HepG2 (cell line): ENCODE data around the gene MAPK10. TPM values are rescaled to one million over a fixed set of nuclear protein-coding genes. Genes with fewer than 3 reads are reported as not detected.

Experiments used
- GATA4 ChIP-seq: sonication (generic); IDR thresholded peaks from 2 replicates; pipeline ENCODE4 v1.6.1; 2016; ENCODE audit warnings: antibody characterized with exemption, low read depth, borderline replicate concordance
- SRSF1 ChIP-seq: fragments of 200-400 bp; formaldehyde crosslinking; optimal IDR thresholded peaks from 2 replicates; pipeline ENCODE3; 2017; ENCODE audit warnings: mild to moderate bottlenecking, low read depth, low read length, moderate library complexity
- USF2 ChIP-seq, 2 experiments: sonication (generic) in 1 of 2; formaldehyde crosslinking in 1 of 2; IDR thresholded peaks; 2 replicates each; pipeline versions ENCODE4 v1.5.1 to v1.6.1; 2011 to 2020; ENCODE audit warnings: borderline replicate concordance in 1 of 2, low read depth in 1 of 2, low read length in 1 of 2, mild to moderate bottlenecking in 1 of 2, missing genetic modification reagents in 1 of 2, moderate library complexity in 1 of 2
- ZNF687 ChIP-seq: sonication (generic); formaldehyde crosslinking; IDR thresholded peaks from 2 replicates; pipeline ENCODE4 v1.5.1; 2020; ENCODE audit warnings: mild to moderate bottlenecking, missing genetic modification reagents, moderate library complexity
- ZSCAN20 ChIP-seq: sonication (generic); formaldehyde crosslinking; IDR thresholded peaks from 2 replicates; pipeline ENCODE4 v1.4.0; 2020; ENCODE audit warnings: missing genetic modification reagents, mild to moderate bottlenecking, borderline replicate concordance
- polyA plus RNA-seq, 8 experiments: library from polyadenylated mRNA; depleted of rRNA in 3 of 8; stranded (reverse) in 7 of 8; unstranded in 1 of 8; fragments of >200 nt; fragmentation: Illumina TruSeq in 4 of 8; extraction: Trizol in 4 of 8; gene quantifications; 2 replicates each; pipeline versions ENCODE4 v1.2.1 to v1.2.3, GENCODE V29; 2011 to 2016; ENCODE audit warnings: low read depth in 4 of 8, missing spikeins in 1 of 8, mixed read lengths in 1 of 8; ENCODE audit not compliant: insufficient read depth in 1 of 8
- total RNA-seq, 5 experiments: library from RNA; depleted of rRNA; stranded (reverse); fragments of >200 nt; fragmentation: Illumina TruSeq; extraction: Trizol; gene quantifications; 2 replicates each; pipeline ENCODE4 v1.2.3, GENCODE V29; 2016; ENCODE audit warnings: low read depth in 1 of 5

The MAPK10 gene
- total and polyA plus RNA-seq, 2 of the 13 experiments (the other 11 are each of a cell fraction or from before 2014, with no cell fraction given) = not detected

- TF ChIP-seq USF2 (IDR thresholded peaks at IDR 0.05; ENCODE audit: low read depth, low read length) = no peak
- TF ChIP-seq USF2 (CRISPR knock-in tag; IDR thresholded peaks at IDR 0.05; ENCODE audit: borderline replicate concordance) = no peak
- TF ChIP-seq SRSF1 = no peak
- no peak for TF ChIP-seq ZSCAN20 (CRISPR knock-in tag)
- TF ChIP-seq ZNF687 (CRISPR knock-in tag) = no peak
- no peak for TF ChIP-seq GATA4
Observed at GRCh38 chr4:86015412-86016350, 344.2 kb downstream of the MAPK10 start (continued).
